Measurements from ENCODE around the gene SPINK7. TPM values are rescaled to one million over a fixed set of nuclear protein-coding genes. Genes with fewer than 3 reads are reported as not detected.
"Not testable (repeated sequence)": the region's sequence is repeated elsewhere in the genome, so short reads cannot be mapped to it uniquely, and the experiment has no call there.

The SPINK7 gene
- total RNA-seq, 1 donor from 2014 or later = not detected

DNA sequence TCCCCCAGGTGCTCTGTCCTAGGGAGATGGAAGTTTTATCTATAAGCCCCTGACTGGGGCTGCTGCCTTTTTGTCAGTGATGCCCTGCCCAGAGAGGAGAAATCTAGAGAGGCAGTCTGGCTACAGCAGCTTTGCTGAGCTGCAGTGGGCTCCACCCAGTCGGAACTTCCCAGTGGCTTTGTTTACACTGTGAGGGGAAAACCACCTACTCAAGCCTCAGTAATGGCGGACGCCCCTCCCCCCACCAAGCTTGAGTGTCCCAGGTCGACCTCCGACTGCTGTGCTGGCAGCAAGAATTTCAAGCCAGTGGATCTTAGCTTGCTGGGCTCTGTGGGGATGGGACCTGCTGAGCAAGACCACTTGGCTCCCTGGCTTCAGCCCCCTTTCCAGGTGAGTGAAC is 31.3 kb upstream of the SPINK7 start:
- H3K79me2 ChIP-seq (ENCODE audit: insufficient read depth, low read length); H3K4me1 Mint-ChIP-seq (ENCODE audit: low read depth, unreplicated experiment); H3K4me2 ChIP-seq (ENCODE audit: low read length); H3K4me3 ChIP-seq (ENCODE audit: insufficient read depth, low read depth, low read length); H4K20me1 ChIP-seq (ENCODE audit: insufficient read depth, low read length); DNase-seq (ENCODE audit: low read depth); H3K27ac Mint-ChIP-seq (ENCODE audit: unreplicated experiment); H3K9ac ChIP-seq (ENCODE audit: low read length); H3K27ac ChIP-seq (ENCODE audit: low read depth, low read length); H3K36me3 Mint-ChIP-seq (ENCODE audit: low read depth, unreplicated experiment); H3K9me3 ChIP-seq (ENCODE audit: insufficient read depth, low read depth, low read length); H2AFZ ChIP-seq (ENCODE audit: low read depth, low read length); H3K27me3 Mint-ChIP-seq (ENCODE audit: low read depth, unreplicated experiment); H3K36me3 ChIP-seq (ENCODE audit: insufficient read depth, low read length); H3K4me3 Mint-ChIP-seq (ENCODE audit: unreplicated experiment); H3K9me3 Mint-ChIP-seq (ENCODE audit: unreplicated experiment); FAIRE-seq; H3K27me3 ChIP-seq (ENCODE audit: insufficient read depth, low read length); H3K4me1 ChIP-seq (ENCODE audit: insufficient read depth, low read length): not testable (repeated sequence)

DNA sequence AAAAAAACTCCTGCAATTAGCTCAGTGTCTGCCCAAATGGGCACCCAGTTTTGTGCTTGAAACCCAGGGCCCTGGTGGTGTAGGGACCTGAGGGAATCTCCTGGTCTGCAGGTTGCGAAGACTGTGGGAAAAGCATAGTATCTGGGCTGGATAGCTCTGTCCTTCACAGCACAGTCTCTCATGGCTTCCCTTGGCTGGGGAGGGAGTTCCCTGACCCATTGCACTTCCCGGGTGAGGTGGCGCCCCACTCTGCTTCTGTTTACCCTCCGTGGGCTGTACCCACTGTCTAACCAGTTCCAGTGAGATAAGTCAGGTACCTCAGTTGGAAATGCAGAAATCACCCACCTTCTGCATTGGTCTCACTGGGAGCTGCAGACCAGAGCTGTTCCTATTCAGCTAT is 30.9 kb upstream of the SPINK7 start:
- not testable (repeated sequence) for FAIRE-seq; H3K4me1 ChIP-seq (ENCODE audit: insufficient read depth, low read length); H2AFZ ChIP-seq (ENCODE audit: low read depth, low read length); H3K9ac ChIP-seq (ENCODE audit: low read length); H3K4me3 ChIP-seq (ENCODE audit: insufficient read depth, low read depth, low read length); DNase-seq (ENCODE audit: low read depth); H3K4me1 Mint-ChIP-seq (ENCODE audit: low read depth, unreplicated experiment); H3K27ac ChIP-seq (ENCODE audit: low read depth, low read length); H3K27ac Mint-ChIP-seq (ENCODE audit: unreplicated experiment); H3K36me3 ChIP-seq (ENCODE audit: insufficient read depth, low read length); H4K20me1 ChIP-seq (ENCODE audit: insufficient read depth, low read length); H3K4me3 Mint-ChIP-seq (ENCODE audit: unreplicated experiment); H3K9me3 ChIP-seq (ENCODE audit: insufficient read depth, low read depth, low read length); H3K79me2 ChIP-seq (ENCODE audit: insufficient read depth, low read length); H3K36me3 Mint-ChIP-seq (ENCODE audit: low read depth, unreplicated experiment); H3K27me3 ChIP-seq (ENCODE audit: insufficient read depth, low read length); H3K4me2 ChIP-seq (ENCODE audit: low read length); H3K9me3 Mint-ChIP-seq (ENCODE audit: unreplicated experiment); H3K27me3 Mint-ChIP-seq (ENCODE audit: low read depth, unreplicated experiment)

DNA sequence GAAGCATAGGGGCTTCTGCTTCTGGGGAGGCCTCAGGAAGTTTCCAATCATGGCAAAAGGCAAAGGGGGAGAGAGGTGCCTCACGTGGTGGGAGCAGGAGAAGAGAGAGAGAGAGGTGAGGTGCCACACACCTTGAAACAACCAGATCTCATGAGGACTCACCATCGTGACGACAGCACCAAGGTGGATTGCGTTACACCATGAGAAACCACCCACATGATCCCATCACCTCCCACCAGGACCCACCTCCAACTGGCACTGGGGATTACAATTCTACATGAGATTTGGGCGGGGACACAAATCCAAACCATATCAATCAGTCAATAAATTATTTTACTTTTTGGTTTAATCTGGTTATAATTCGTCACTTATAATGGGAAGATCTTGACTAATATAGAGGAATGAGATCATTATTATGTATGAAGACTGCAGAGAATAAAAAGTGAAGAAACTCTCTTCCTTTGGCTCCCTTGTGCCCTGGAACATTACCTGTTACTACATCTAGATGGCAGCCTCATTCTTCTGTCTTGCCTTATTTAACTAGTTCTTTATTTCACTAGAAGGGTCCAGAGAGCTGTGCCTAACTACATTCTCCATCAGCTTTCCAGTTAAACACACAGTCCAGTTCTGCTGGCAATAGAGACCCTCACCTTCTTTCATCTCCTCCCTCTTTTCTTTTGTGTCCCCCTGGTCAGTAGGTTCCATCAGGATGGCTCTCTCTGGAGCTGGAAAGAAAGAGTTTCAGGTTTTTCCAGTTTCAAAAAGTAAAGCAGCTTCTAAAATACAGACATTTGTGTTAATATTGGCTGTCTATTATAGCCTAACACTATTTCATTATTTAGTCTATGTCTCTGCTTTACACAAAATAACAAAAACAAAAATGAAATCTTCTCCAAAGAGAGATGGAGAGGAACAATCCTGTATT is 21.7 kb upstream of the SPINK7 start:
- no peaks in the 10 kb centered on the region for H3K36me3 Mint-ChIP-seq (ENCODE audit: low read depth, unreplicated experiment)
- Histone ChIP-seq H2AFZ (ENCODE audit: low read depth, low read length) (no peak overlapping the region), H3K4me1 (ENCODE audit: insufficient read depth, low read length) (no peaks in the 10 kb centered on the region), H3K4me2 (ENCODE audit: low read length) (no peak overlapping the region), H3K27me3 (ENCODE audit: insufficient read depth, low read length) (no peaks in the 10 kb centered on the region), H4K20me1 (ENCODE audit: insufficient read depth, low read length) (no peaks in the 10 kb centered on the region), H3K4me3 (ENCODE audit: insufficient read depth, low read depth, low read length) (no peak overlapping the region), H3K9me3 (ENCODE audit: insufficient read depth, low read depth, low read length) (no peaks in the 10 kb centered on the region), H3K36me3 (ENCODE audit: insufficient read depth, low read length) (no peaks in the 10 kb centered on the region), H3K27ac (ENCODE audit: low read depth, low read length) (no peak overlapping the region), H3K79me2 (ENCODE audit: insufficient read depth, low read length) (no peaks in the 10 kb centered on the region), H3K9ac (ENCODE audit: low read length) (no peak overlapping the region)
- peaks cover 3% of the 10 kb centered on the region for H3K9me3 Mint-ChIP-seq (ENCODE audit: unreplicated experiment)
- FAIRE-seq (peak; percentile 5), DNase-seq (ENCODE audit: low read depth) (no peak)
- no peaks in the 10 kb centered on the region for H3K4me1 Mint-ChIP-seq (ENCODE audit: low read depth, unreplicated experiment)
- TF ChIP-seq, protein P1, sequence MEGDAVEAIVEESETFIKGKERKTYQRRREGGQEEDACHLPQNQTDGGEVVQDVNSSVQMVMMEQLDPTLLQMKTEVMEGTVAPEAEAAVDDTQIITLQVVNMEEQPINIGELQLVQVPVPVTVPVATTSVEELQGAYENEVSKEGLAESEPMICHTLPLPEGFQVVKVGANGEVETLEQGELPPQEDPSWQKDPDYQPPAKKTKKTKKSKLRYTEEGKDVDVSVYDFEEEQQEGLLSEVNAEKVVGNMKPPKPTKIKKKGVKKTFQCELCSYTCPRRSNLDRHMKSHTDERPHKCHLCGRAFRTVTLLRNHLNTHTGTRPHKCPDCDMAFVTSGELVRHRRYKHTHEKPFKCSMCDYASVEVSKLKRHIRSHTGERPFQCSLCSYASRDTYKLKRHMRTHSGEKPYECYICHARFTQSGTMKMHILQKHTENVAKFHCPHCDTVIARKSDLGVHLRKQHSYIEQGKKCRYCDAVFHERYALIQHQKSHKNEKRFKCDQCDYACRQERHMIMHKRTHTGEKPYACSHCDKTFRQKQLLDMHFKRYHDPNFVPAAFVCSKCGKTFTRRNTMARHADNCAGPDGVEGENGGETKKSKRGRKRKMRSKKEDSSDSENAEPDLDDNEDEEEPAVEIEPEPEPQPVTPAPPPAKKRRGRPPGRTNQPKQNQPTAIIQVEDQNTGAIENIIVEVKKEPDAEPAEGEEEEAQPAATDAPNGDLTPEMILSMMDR (IDR thresholded peaks at IDR 0.05; ENCODE audit: insufficient read depth, low read depth, low read length) = peak; percentile 39
- no peak for TF ChIP-seq EZH2 (IDR thresholded peaks at IDR 0.05; ENCODE audit: insufficient read depth, low read length)
- H3K27ac Mint-ChIP-seq (ENCODE audit: unreplicated experiment) = no peak overlapping the region
- no peak overlapping the region for H3K4me3 Mint-ChIP-seq (ENCODE audit: unreplicated experiment)
- H3K27me3 Mint-ChIP-seq (ENCODE audit: low read depth, unreplicated experiment) = no peaks in the 10 kb centered on the region
